RWPE2 (cell line): ENCODE results near the gene EIF4E1B.

ENCODE experiments used
- ATAC-seq: fragments of 200-7000 bp; cut with Tn5 transposase; 3 replicates; pipeline ENCODE4 v1.9.1; 2021; ENCODE audit warnings: low read depth
- DNase-seq: peaks from one replicate; pipeline ENCODE4 v3.0.0-alpha.2; 2020; ENCODE audit warnings: low spot score
- H3K27ac ChIP-seq: fragments of 450-650 bp; 2 replicates; pipeline ENCODE4 v1.5.1; 2017; ENCODE audit warnings: mild to moderate bottlenecking; ENCODE audit not compliant: poor library complexity, severe bottlenecking
- H3K27me3 ChIP-seq: fragments of 250-450 bp; sonication (Bioruptor Pico); 2 replicates; pipeline ENCODE4 v1.5.1; 2021; ENCODE audit warnings: mild to moderate bottlenecking, moderate library complexity; ENCODE audit not compliant: insufficient read depth, poor library complexity, severe bottlenecking
- H3K36me3 ChIP-seq: fragments of 250-450 bp; sonication (Bioruptor Pico); 2 replicates; pipeline ENCODE4 v1.5.1; 2020; ENCODE audit warnings: low read depth, mild to moderate bottlenecking, moderate library complexity
- H3K4me1 ChIP-seq: fragments of 250-450 bp; sonication (Bioruptor Pico); 2 replicates; pipeline ENCODE4 v1.5.1; 2021; ENCODE audit warnings: mild to moderate bottlenecking, moderate library complexity; ENCODE audit not compliant: insufficient read depth, poor library complexity, severe bottlenecking
- H3K4me3 ChIP-seq: fragments of 250-450 bp; sonication (Bioruptor Pico); 2 replicates; pipeline ENCODE4 v1.5.1; 2021; ENCODE audit warnings: mild to moderate bottlenecking, moderate library complexity; ENCODE audit not compliant: severe bottlenecking
- H3K9me3 ChIP-seq: fragments of 250-450 bp; sonication (Bioruptor Pico); 2 replicates; pipeline ENCODE4 v1.5.1; 2021; ENCODE audit warnings: mild to moderate bottlenecking, moderate library complexity; ENCODE audit not compliant: severe bottlenecking
- TF ChIP-seq, protein P1 (sequence below): fragments of 450-650 bp; IDR thresholded peaks from one replicate; pipeline ENCODE4 v1.5.1; 2017; ENCODE audit warnings: mild to moderate bottlenecking, moderate library complexity; ENCODE audit not compliant: poor library complexity, severe bottlenecking

The EIF4E1B gene

DNA sequence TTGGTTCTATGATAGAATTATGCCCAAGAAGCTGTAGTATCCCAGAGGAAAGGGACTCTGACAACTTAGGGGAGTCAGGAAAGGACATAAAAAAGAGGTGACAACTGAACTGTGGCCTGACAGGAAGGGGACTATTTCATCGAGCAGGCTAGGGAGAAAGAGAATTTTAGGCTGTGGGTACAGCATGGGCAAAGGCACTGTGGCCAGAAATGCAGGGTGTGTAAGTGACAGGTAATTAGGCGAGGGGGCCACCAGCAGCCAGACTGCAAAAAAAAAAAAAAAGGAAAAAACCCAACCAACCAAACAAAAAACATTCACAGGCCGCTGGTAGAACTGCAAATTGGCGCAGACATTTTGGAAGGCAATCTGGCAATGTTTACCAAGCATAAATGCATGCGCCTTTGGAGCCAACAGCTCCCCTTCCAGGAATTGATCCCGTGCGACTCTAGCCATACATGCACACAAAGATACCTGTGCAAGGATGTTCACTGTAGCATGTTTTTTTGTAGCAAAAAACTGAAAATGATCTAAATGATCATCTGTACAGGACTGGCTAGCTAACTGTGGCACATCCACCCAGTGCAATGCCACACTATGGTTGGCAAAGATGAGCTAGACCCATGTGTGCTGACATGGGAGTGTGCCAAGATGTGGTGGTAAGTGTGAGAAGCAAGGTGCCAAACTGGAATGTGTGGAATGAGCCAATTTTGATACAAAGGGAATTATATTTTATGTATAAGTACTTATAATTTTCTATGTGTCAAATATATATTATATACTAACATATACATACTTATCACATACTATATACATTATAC, 1.1 kb downstream of the EIF4E1B start:
- DNase-seq (no peak), ATAC-seq (no peak)
- Histone ChIP-seq H3K4me3 (no peak overlapping the region), H3K36me3 (no peaks in the 10 kb centered on the region), H3K27me3 (peaks cover 43% of the 10 kb centered on the region), H3K4me1 (peaks cover 5% of the 10 kb centered on the region), H3K9me3 (no peaks in the 10 kb centered on the region), H3K27ac (no peak overlapping the region)
- TF ChIP-seq, protein P1, sequence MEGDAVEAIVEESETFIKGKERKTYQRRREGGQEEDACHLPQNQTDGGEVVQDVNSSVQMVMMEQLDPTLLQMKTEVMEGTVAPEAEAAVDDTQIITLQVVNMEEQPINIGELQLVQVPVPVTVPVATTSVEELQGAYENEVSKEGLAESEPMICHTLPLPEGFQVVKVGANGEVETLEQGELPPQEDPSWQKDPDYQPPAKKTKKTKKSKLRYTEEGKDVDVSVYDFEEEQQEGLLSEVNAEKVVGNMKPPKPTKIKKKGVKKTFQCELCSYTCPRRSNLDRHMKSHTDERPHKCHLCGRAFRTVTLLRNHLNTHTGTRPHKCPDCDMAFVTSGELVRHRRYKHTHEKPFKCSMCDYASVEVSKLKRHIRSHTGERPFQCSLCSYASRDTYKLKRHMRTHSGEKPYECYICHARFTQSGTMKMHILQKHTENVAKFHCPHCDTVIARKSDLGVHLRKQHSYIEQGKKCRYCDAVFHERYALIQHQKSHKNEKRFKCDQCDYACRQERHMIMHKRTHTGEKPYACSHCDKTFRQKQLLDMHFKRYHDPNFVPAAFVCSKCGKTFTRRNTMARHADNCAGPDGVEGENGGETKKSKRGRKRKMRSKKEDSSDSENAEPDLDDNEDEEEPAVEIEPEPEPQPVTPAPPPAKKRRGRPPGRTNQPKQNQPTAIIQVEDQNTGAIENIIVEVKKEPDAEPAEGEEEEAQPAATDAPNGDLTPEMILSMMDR, result no peak

DNA sequence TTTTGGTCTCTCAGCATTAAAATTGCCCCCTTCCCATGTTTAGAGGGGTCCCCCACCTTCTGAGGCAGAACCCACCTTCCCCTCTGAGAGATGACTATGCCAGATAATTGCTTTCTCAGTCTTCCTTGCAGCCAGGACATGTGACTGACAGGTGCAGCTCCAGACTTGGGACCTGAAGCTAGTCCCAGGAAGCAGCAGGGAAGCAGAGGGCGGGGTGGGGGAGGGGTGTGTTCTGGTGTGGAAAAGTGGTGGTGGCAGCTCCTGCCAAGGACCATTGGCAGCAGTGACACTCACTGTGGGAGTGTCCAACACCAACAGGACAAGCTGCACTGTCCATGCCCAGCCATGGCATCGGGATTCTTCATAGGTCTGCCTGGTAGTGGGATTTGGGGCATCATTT, 2.3 kb downstream of the EIF4E1B start:
- Histone ChIP-seq H3K4me3 (no peak overlapping the region), H3K27ac (no peak overlapping the region), H3K27me3 (peaks cover 43% of the 10 kb centered on the region), H3K4me1 (no peaks in the 10 kb centered on the region), H3K36me3 (no peaks in the 10 kb centered on the region), H3K9me3 (no peaks in the 10 kb centered on the region)
- ATAC-seq, result no peak
- TF ChIP-seq, protein P1, result no peak
- DNase-seq, result no peak

DNA sequence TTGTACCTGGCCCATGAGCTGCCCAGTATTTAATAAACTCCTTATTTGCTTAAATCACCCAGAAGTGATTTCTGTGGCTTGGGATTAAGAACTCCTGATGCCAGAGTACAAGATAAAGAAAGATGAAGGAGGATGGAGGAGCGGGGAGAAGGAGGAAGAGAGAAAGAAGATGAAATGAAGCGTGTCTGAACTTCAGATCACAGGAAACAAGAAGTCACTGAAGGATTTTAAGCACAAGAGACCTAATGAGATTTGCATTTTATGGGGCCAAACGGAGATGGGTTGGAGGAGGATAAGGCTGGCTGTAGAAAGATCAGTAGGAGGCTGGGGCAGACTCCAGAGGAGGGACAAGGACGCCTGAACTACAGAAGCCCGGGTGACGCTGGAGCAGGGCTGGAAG, 3.1 kb downstream of the EIF4E1B start:
- no peaks in the 10 kb centered on the region for H3K9me3 ChIP-seq
- TF ChIP-seq, protein P1, result no peak
- no peaks in the 10 kb centered on the region for H3K36me3 ChIP-seq
- no peak for DNase-seq
- no peak overlapping the region for H3K4me3 ChIP-seq
- H3K27ac ChIP-seq, result no peak overlapping the region
- H3K27me3 ChIP-seq, result peaks cover 43% of the 10 kb centered on the region
- H3K4me1 ChIP-seq, result no peaks in the 10 kb centered on the region
- ATAC-seq, result no peak

DNA sequence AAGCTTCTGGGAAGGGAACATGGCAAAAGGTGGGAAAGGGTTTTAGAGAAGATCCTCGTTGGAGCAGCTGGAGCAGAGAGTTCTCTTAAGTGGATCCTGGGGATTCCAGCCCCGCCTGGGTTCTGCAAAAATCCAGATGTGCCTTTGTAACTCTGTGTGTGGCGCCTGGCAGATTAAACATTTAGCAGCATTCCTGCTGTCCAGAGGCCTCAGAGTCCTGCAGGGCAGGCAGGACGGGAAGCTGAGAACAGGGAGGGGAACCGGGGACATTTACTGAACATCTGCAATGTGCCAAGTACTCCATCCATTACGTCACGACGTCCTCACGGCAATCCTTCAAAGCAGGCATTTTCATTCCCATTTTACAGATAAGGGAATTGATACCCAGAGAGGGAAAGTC, 6.0 kb downstream of the EIF4E1B start:
- ATAC-seq (no peak), DNase-seq (no peak)
- H3K27me3 ChIP-seq, result peaks cover 24% of the 10 kb centered on the region
- H3K4me1 ChIP-seq, result no peaks in the 10 kb centered on the region
- no peak overlapping the region for H3K27ac ChIP-seq
- TF ChIP-seq, protein P1, result no peak
- H3K9me3 ChIP-seq, result no peaks in the 10 kb centered on the region
- H3K36me3 ChIP-seq, result no peaks in the 10 kb centered on the region
- no peak overlapping the region for H3K4me3 ChIP-seq

DNA sequence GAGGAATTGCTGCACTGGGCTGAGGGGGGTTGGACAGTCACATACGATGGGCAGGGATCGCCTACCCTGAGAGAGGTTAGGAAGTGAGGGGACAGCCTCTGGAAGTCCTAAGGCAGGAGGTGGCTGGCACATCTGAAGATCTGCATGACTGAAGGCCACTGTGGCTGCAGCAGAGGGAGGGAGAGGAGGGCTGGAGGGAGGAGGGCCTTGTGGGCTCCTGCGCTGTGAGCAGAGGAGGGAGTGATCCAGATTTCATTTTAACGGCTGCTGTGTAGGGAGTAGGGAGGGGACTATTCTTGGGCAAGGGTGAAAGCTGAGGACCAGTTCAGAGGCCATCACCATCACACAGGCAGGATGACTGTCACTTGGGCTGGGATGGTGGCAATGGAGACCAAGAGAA, 7.1 kb downstream of the EIF4E1B start:
- ATAC-seq (no peak), DNase-seq (no peak)
- H3K36me3 ChIP-seq, result no peaks in the 10 kb centered on the region
- no peak overlapping the region for H3K27ac ChIP-seq
- TF ChIP-seq, protein P1, result no peak
- H3K27me3 ChIP-seq, result peaks cover 13% of the 10 kb centered on the region
- H3K4me1 ChIP-seq, result no peaks in the 10 kb centered on the region
- H3K4me3 ChIP-seq, result no peak overlapping the region
- no peaks in the 10 kb centered on the region for H3K9me3 ChIP-seq
